Measurements from ENCODE around the gene FRS2. TPM values are rescaled to one million over a fixed set of nuclear protein-coding genes. Genes with fewer than 3 reads are reported as not detected.
"Not testable (repeated sequence)": the region's sequence is repeated elsewhere in the genome, so short reads cannot be mapped to it uniquely, and the experiment has no call there.

The FRS2 gene
- polyA plus RNA-seq (2012; ENCODE audit: insufficient read depth, insufficient read length), result 5.8 TPM

- peak; percentile 80 for DNase-seq (ENCODE audit: low read depth, low spot score)
- peak within 1 kb of the TSS; percentile 87 for H3K4me3 ChIP-seq (ENCODE audit: low read length)
Measured at GRCh38 chr12:69470189-69471075, at the start of gene FRS2. Gene FRS2, plus strand, starts transcription at chr12:69470388. Its CDS starts 98,643 bp downstream, at chr12:69569031.

- no peak overlapping the region for H3K4me3 ChIP-seq (ENCODE audit: low read length)
- no peak for DNase-seq (ENCODE audit: low read depth, low spot score)
Measured at GRCh38 chr12:69421548-69421947, 48.6 kb upstream of the FRS2 start.

- DNase-seq (ENCODE audit: low read depth, low spot score), result no peak
- no peak overlapping the region for H3K4me3 ChIP-seq (ENCODE audit: low read length)
Measured at GRCh38 chr12:69423037-69423905, 46.9 kb upstream of the FRS2 start.

- peak; percentile 57 for DNase-seq (ENCODE audit: low read depth, low spot score)
- no peak overlapping the region for H3K4me3 ChIP-seq (ENCODE audit: low read length)
Measured at GRCh38 chr12:69425417-69425816, 44.8 kb upstream of the FRS2 start.

- DNase-seq (ENCODE audit: low read depth, low spot score), result no peak
- no peak overlapping the region for H3K4me3 ChIP-seq (ENCODE audit: low read length)
Measured at GRCh38 chr12:69428351-69429073, 41.7 kb upstream of the FRS2 start.

GRCh38 chr12:69430942-69431590, 39.1 kb upstream of the FRS2 start:
- no peak for DNase-seq (ENCODE audit: low read depth, low spot score)
- H3K4me3 ChIP-seq (ENCODE audit: low read length), result no peak overlapping the region

GRCh38 chr12:69431591-69432222, 38.5 kb upstream of the FRS2 start:
- DNase-seq (ENCODE audit: low read depth, low spot score), result no peak

GRCh38 chr12:69433653-69434052, 36.5 kb upstream of the FRS2 start:
- DNase-seq (ENCODE audit: low read depth, low spot score), result no peak
- H3K4me3 ChIP-seq (ENCODE audit: low read length), result no peak overlapping the region

More at GRCh38 chr12:69431591-69432222, 38.5 kb upstream of the FRS2 start:
- H3K4me3 ChIP-seq (ENCODE audit: low read length), result no peak overlapping the region

GRCh38 chr12:69435644-69436043, 34.5 kb upstream of the FRS2 start:
- H3K4me3 ChIP-seq (ENCODE audit: low read length), result no peak overlapping the region
- DNase-seq (ENCODE audit: low read depth, low spot score), result no peak

- DNase-seq (ENCODE audit: low read depth, low spot score), result no peak
- H3K4me3 ChIP-seq (ENCODE audit: low read length), result no peak overlapping the region
Measured at GRCh38 chr12:69437073-69437472, 33.1 kb upstream of the FRS2 start.

GRCh38 chr12:69438539-69438938, 31.6 kb upstream of the FRS2 start:
- no peak overlapping the region for H3K4me3 ChIP-seq (ENCODE audit: low read length)
- no peak for DNase-seq (ENCODE audit: low read depth, low spot score)

- DNase-seq (ENCODE audit: low read depth, low spot score), result no peak
- H3K4me3 ChIP-seq (ENCODE audit: low read length), result no peak overlapping the region
Measured at GRCh38 chr12:69440016-69440415, 30.2 kb upstream of the FRS2 start.

GRCh38 chr12:69440886-69441285, 29.3 kb upstream of the FRS2 start:
- H3K4me3 ChIP-seq (ENCODE audit: low read length), result no peak overlapping the region
- no peak for DNase-seq (ENCODE audit: low read depth, low spot score)

- DNase-seq (ENCODE audit: low read depth, low spot score), result no peak
- H3K4me3 ChIP-seq (ENCODE audit: low read length), result no peak overlapping the region
Measured at GRCh38 chr12:69442894-69443293, 27.3 kb upstream of the FRS2 start.

GRCh38 chr12:69443916-69444315, 26.3 kb upstream of the FRS2 start:
- DNase-seq (ENCODE audit: low read depth, low spot score), result no peak
- no peak overlapping the region for H3K4me3 ChIP-seq (ENCODE audit: low read length)

GRCh38 chr12:69447892-69448291, 22.3 kb upstream of the FRS2 start:
- no peak for DNase-seq (ENCODE audit: low read depth, low spot score)
- no peak overlapping the region for H3K4me3 ChIP-seq (ENCODE audit: low read length)

GRCh38 chr12:69452598-69453132, 17.5 kb upstream of the FRS2 start:
- H3K4me3 ChIP-seq (ENCODE audit: low read length); DNase-seq (ENCODE audit: low read depth, low spot score): not testable (repeated sequence)

GRCh38 chr12:69456239-69456638, 13.9 kb upstream of the FRS2 start:
- DNase-seq (ENCODE audit: low read depth, low spot score), result no peak
- H3K4me3 ChIP-seq (ENCODE audit: low read length), result no peak overlapping the region

All from Jurkat, Clone E6-1 (cell line).